IMR-90 (cell line): ENCODE data around the gene LTBP2. TPM values are rescaled to one million over a fixed set of nuclear protein-coding genes. Genes with fewer than 3 reads are reported as not detected.

ENCODE experiments used
- ATAC-seq: fragments of 200-7000 bp; cut with Tn5 transposase; 2 replicates; pipeline ENCODE4 v1.9.1; 2020; ENCODE audit warnings: low read depth, mild to moderate bottlenecking, moderate library complexity
- BruUV-seq: library from RNA; stranded (reverse); fragments of 400-500 nt; replicated peaks from 2 replicates; lab custom pipeline; 2021; lab: Mats Ljungman, UMichigan
- CTCF ChIA-PET: fragments of 300-600 bp; formaldehyde crosslinking; extraction: SDS; loops from one replicate; lab custom pipeline; 2021; ENCODE audit warnings: antibody characterized with exemption; lab: Yijun Ruan, JAX
- POLR2A ChIA-PET: fragments of 300-600 bp; sonication (Branson Sonifier 250); formaldehyde crosslinking; loops from one replicate; lab custom pipeline; 2022; ENCODE audit warnings: antibody characterized with exemption; ENCODE audit not compliant: unreplicated experiment; lab: Charles Lee
- DNase-seq: peaks from one replicate; pipeline ENCODE4 v3.0.0; 2013
- H2AFZ ChIP-seq: replicated peaks from 2 replicates; pipeline ENCODE3; 2013; ENCODE audit warnings: low read length, mild to moderate bottlenecking; ENCODE audit not compliant: poor library complexity
- H2AK5ac ChIP-seq: 2 replicates; pipeline ENCODE4 v1.6.1; 2013; ENCODE audit warnings: low read depth, low read length, inconsistent platforms
- H2AK9ac ChIP-seq: replicated peaks from 2 replicates; pipeline ENCODE3; 2013; ENCODE audit warnings: mild to moderate bottlenecking, low read depth, low read length, moderate library complexity; ENCODE audit not compliant: poor library complexity
- H2BK120ac ChIP-seq: 2 replicates; pipeline ENCODE4 v1.6.1; 2013; ENCODE audit warnings: low read depth, low read length, inconsistent platforms
- H2BK15ac ChIP-seq: 3 replicates; pipeline ENCODE4 v1.6.1; 2013; ENCODE audit warnings: low read depth, low read length, inconsistent platforms
- H2BK20ac ChIP-seq: 2 replicates; pipeline ENCODE4 v1.6.1; 2013; ENCODE audit warnings: low read depth, mild to moderate bottlenecking, inconsistent platforms, low read length, moderate library complexity
- H2BK5ac ChIP-seq: 2 replicates; pipeline ENCODE4 v1.6.1; 2013; ENCODE audit warnings: mild to moderate bottlenecking, low read depth, low read length, inconsistent platforms; ENCODE audit not compliant: poor library complexity, severe bottlenecking
- H3K14ac ChIP-seq: replicated peaks from 2 replicates; pipeline ENCODE4 v1.6.1; 2013; ENCODE audit warnings: low read depth, low read length, inconsistent platforms
- H3K18ac ChIP-seq: 2 replicates; pipeline ENCODE4 v1.6.1; 2013; ENCODE audit warnings: low read depth, low read length, control low read depth
- H3K23ac ChIP-seq: 2 replicates; pipeline ENCODE4 v1.6.1; 2013; ENCODE audit warnings: low read depth, low read length, inconsistent platforms
- H3K27ac ChIP-seq: 2 replicates; pipeline ENCODE4 v1.5.1; 2013; ENCODE audit warnings: mild to moderate bottlenecking, control low read depth, low read length; ENCODE audit not compliant: insufficient read depth
- H3K27me3 ChIP-seq: 2 replicates; pipeline ENCODE4 v1.6.1; 2013; ENCODE audit warnings: low read length; ENCODE audit not compliant: control insufficient read depth, insufficient read depth
- H3K36me3 ChIP-seq: 2 replicates; pipeline ENCODE4 v1.6.1; 2013; ENCODE audit warnings: low read length, mixed read lengths; ENCODE audit not compliant: control insufficient read depth, insufficient read depth
- H3K4ac ChIP-seq: 2 replicates; pipeline ENCODE4 v1.6.1; 2013; ENCODE audit warnings: low read depth, low read length, inconsistent platforms
- H3K4me1 ChIP-seq: 2 replicates; pipeline ENCODE4 v1.6.1; 2013; ENCODE audit warnings: low read length, mixed read lengths; ENCODE audit not compliant: control insufficient read depth, insufficient read depth
- H3K4me2 ChIP-seq: 2 replicates; pipeline ENCODE4 v1.6.1; 2013; ENCODE audit warnings: low read depth, mild to moderate bottlenecking, control low read depth, low read length, moderate library complexity
- H3K4me3 ChIP-seq: 2 replicates; pipeline ENCODE4 v1.5.1; 2013; ENCODE audit warnings: low read depth, mild to moderate bottlenecking, control low read depth, low read length, moderate library complexity; ENCODE audit not compliant: insufficient read depth
- H3K56ac ChIP-seq: 2 replicates; pipeline ENCODE4 v1.6.1; 2013; ENCODE audit warnings: low read length, inconsistent platforms; ENCODE audit not compliant: insufficient read depth; ENCODE audit errors: extremely low read depth
- H3K79me1 ChIP-seq, 2 experiments: 2 replicates each; pipeline ENCODE4 v1.6.1; 2013; ENCODE audit warnings: low read length in 2 of 2, inconsistent platforms in 1 of 2, low read depth in 1 of 2
- H3K9ac ChIP-seq: 2 replicates; pipeline ENCODE4 v1.6.1; 2013; ENCODE audit warnings: low read depth, low read length, control low read depth
- H3K9me1 ChIP-seq: 2 replicates; pipeline ENCODE4 v1.6.1; 2013; ENCODE audit warnings: low read length, inconsistent platforms; ENCODE audit not compliant: insufficient read depth
- H3K9me3 ChIP-seq: 2 replicates; pipeline ENCODE4 v1.6.1; 2013; ENCODE audit warnings: low read length; ENCODE audit not compliant: control insufficient read depth, insufficient read depth
- H4K20me1 ChIP-seq: 2 replicates; pipeline ENCODE4 v1.6.1; 2013; ENCODE audit warnings: low read length, inconsistent platforms; ENCODE audit not compliant: insufficient read depth
- H4K5ac ChIP-seq: 2 replicates; pipeline ENCODE4 v1.6.1; 2013; ENCODE audit warnings: mild to moderate bottlenecking, low read depth, low read length, control low read depth
- H4K8ac ChIP-seq, 2 experiments: 2 replicates each; pipeline ENCODE4 v1.6.1; 2013; ENCODE audit warnings: low read depth in 2 of 2, low read length in 2 of 2, control low read depth in 1 of 2, inconsistent platforms in 1 of 2
- H4K91ac ChIP-seq: 2 replicates; pipeline ENCODE4 v1.6.1; 2013; ENCODE audit warnings: low read depth, low read length, inconsistent platforms; ENCODE audit not compliant: insufficient read depth
- CEBPB ChIP-seq: IDR thresholded peaks from 2 replicates; pipeline ENCODE4 v1.6.1; 2012; ENCODE audit warnings: low read depth, low read length, improper control_type of control experiment
- CHD1 ChIP-seq: IDR thresholded peaks from 2 replicates; pipeline ENCODE4 v1.6.1; 2012; ENCODE audit warnings: low read depth, low read length, improper control_type of control experiment
- CTCF ChIP-seq: conservative IDR thresholded peaks from 2 replicates; pipeline ENCODE4 v1.5.1; 2012; ENCODE audit warnings: mild to moderate bottlenecking, low read depth, low read length, improper control_type of control experiment
- MXI1 ChIP-seq: IDR thresholded peaks from 2 replicates; pipeline ENCODE4 v1.6.1; 2012; ENCODE audit warnings: low read depth, mild to moderate bottlenecking, low read length, moderate library complexity, borderline replicate concordance
- NFE2L2 ChIP-seq: fragments of 150-350 bp; IDR thresholded peaks from 2 replicates; pipeline ENCODE4 v1.6.1; 2016; ENCODE audit warnings: low read depth, mild to moderate bottlenecking, low read length
- POLR2A ChIP-seq: IDR thresholded peaks from 2 replicates; pipeline ENCODE4 v1.6.1; 2012; ENCODE audit warnings: mild to moderate bottlenecking, low read depth, low read length
- RAD21 ChIP-seq: IDR thresholded peaks from 2 replicates; pipeline ENCODE4 v1.6.1; 2012; ENCODE audit warnings: low read length, improper control_type of control experiment
- RCOR1 ChIP-seq: IDR thresholded peaks from 2 replicates; pipeline ENCODE4 v1.6.1; 2012; ENCODE audit warnings: mild to moderate bottlenecking, low read length, improper control_type of control experiment; ENCODE audit not compliant: insufficient replicate concordance
- WGBS, 2 experiments: methylation state at CpG; one replicate each; pipeline versions ENCODE4 v1.1.5 to v1.1.7; 2013; ENCODE audit warnings: missing lambda C conversion rate in 2 of 2; ENCODE audit not compliant: insufficient read length in 1 of 2; ENCODE audit errors: extremely low coverage in 2 of 2; 5-methylcytosine and 5-hydroxymethylcytosine counted together
- dilution Hi-C: fragments of 300-500 bp; cut with HindIII; formaldehyde crosslinking; loops from one replicate; pipeline ENCODE4 v1.14.3; 2018; ENCODE audit warnings: low sequenced_read_pairs; ENCODE audit not compliant: unreplicated experiment
- in situ Hi-C: fragments of 300-500 bp; cut with MboI; formaldehyde crosslinking; loops from 3 replicates; pipeline ENCODE4 v1.14.3; 2019; ENCODE audit warnings: low sequenced_read_pairs, inconsistent platforms, mixed read lengths
- intact Hi-C: fragments of 100-400 bp; cut with micrococcal nuclease; formaldehyde crosslinking; loops from 2 replicates; pipeline ENCODE4 v1.10.0; 2022
- polyA plus RNA-seq, 3 experiments: library from polyadenylated mRNA; depleted of rRNA; stranded (reverse); fragments of >200 nt; gene quantifications; 2 replicates each; pipeline ENCODE4 v1.2.3, GENCODE V29; 2012; ENCODE audit warnings: low replicate concordance in 1 of 3
- total RNA-seq: library from RNA; depleted of rRNA; stranded (reverse); fragments of >200 nt; gene quantifications from 2 replicates; pipeline ENCODE4 v1.2.3, GENCODE V29; 2012

The LTBP2 gene
- total and polyA plus RNA-seq, 2 of the 4 experiments (the other 2 are of a cell fraction), result 23.8 to 79.3 TPM

DNA sequence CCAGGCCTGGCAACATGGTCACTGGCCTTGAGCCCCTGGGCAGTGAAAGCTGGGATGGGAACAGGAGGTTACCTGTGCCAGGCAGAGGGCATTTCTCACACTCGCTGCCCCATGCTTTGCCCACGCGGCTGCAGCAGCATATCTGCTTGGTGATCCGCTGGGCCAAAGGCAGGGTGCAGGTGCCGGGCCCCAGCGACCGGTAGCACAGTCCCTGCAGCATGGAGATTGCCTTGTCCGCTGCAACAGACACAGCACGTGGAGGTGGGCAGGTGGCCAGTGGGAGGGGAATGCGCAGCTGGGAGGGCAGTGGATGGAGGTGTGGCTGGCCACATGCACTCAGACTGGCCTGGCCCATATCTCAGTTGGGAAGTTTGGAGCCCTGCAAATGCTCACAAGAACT is 83.2 kb downstream of the LTBP2 start:
- BruUV-seq, result no TSS peak
- Histone ChIP-seq H3K56ac (no peak overlapping the region), H3K4ac (no peak overlapping the region), H2BK15ac (no peak overlapping the region), H4K91ac (no peak overlapping the region), H3K27ac (no peak overlapping the region), H3K27me3 (no peaks in the 10 kb centered on the region), H3K9me1 (peaks cover 19% of the 10 kb centered on the region), H4K20me1 (no peaks in the 10 kb centered on the region), H3K9ac (no peak overlapping the region), H2AK5ac (no peak overlapping the region), H3K4me3 (no peak overlapping the region), H2BK120ac (no peak overlapping the region), H3K18ac (no peak overlapping the region), H2BK5ac (no peak overlapping the region), H3K4me2 (no peak overlapping the region), H2AK9ac (no peak overlapping the region), H2AFZ (no peak overlapping the region), H4K8ac (no peak overlapping the region), H3K36me3 (no peaks in the 10 kb centered on the region; the same call in 1 of the 2 replicates), H4K5ac (no peak overlapping the region), H3K79me1 (peaks cover 0 to 4% of the 10 kb centered on the region in 2 experiments; a peak in 1 of 4 replicates), H3K9me3 (no peaks in the 10 kb centered on the region), H2BK20ac (no peak overlapping the region), H3K23ac (no peak overlapping the region), H3K14ac (no peak overlapping the region), H3K4me1 (peaks cover 17% of the 10 kb centered on the region)
- WGBS, 2 experiments, result 96% methylated on average over 9 of the region's 10 CpGs; no CpG with 5 or more reads in 1 of the 2 experiments
- in situ Hi-C loops (no loop called here), intact Hi-C loops (no loop called here), dilution Hi-C loops (no loop called here)
- ChIA-PET POLR2A (no interaction called here), CTCF (no interaction called here)
- TF ChIP-seq NFE2L2 (no peak), CTCF (no peak), MXI1 (no peak), POLR2A (no peak), CHD1 (no peak), CEBPB (no peak), RAD21 (no peak), RCOR1 (no peak)
- no peak for DNase-seq
- ATAC-seq, result no peak
